Fibroblast of lung (primary cell): ENCODE results near the gene IARS1. TPM values are rescaled to one million over a fixed set of nuclear protein-coding genes. Genes with fewer than 3 reads are reported as not detected.

Experiments used
- DNase-seq, 2 donors: peaks; one replicate each; pipeline versions ENCODE4 v3.0.0 to v3.0.0-alpha.2; 2010; ENCODE audit warnings: low read depth in 2 of 2
- H2AFZ ChIP-seq: 2 replicates; pipeline ENCODE4 v1.5.1; 2012; ENCODE audit warnings: low read length, control low read depth, inconsistent platforms
- H3K27ac ChIP-seq: 2 replicates; pipeline ENCODE4 v1.5.1; 2011; ENCODE audit warnings: low read length, control low read depth; ENCODE audit not compliant: insufficient read depth
- H3K27me3 ChIP-seq: 2 replicates; pipeline ENCODE4 v1.5.1; 2011; ENCODE audit warnings: mild to moderate bottlenecking, low read length; ENCODE audit not compliant: control insufficient read depth, insufficient read depth
- H3K36me3 ChIP-seq: 2 replicates; pipeline ENCODE4 v1.5.1; 2011; ENCODE audit warnings: low read length; ENCODE audit not compliant: control insufficient read depth, insufficient read depth
- H3K4me1 ChIP-seq: 2 replicates; pipeline ENCODE4 v1.5.1; 2011; ENCODE audit warnings: low read length; ENCODE audit not compliant: control insufficient read depth, insufficient read depth; ENCODE audit errors: extremely low read depth
- H3K4me2 ChIP-seq: 2 replicates; pipeline ENCODE4 v1.5.1; 2011; ENCODE audit warnings: low read length, control low read depth; ENCODE audit not compliant: insufficient read depth; ENCODE audit errors: extremely low read depth
- H3K4me3 ChIP-seq, 4 experiments: fragments of 200-600 bp in 1 of 4; sonication (generic) in 1 of 4; replicated peaks in 1 of 4; 2 replicates each; pipeline ENCODE4 v1.5.1; 2011 to 2016; ENCODE audit warnings: low read length in 4 of 4, low read depth in 3 of 4, mild to moderate bottlenecking in 3 of 4, control low read depth in 2 of 4, inconsistent platforms in 1 of 4, mixed read lengths in 1 of 4; ENCODE audit not compliant: insufficient read depth in 1 of 4; ENCODE audit errors: control extremely low read depth in 1 of 4
- H3K79me2 ChIP-seq: 2 replicates; pipeline ENCODE4 v1.5.1; 2012; ENCODE audit warnings: mild to moderate bottlenecking, low read length, inconsistent platforms; ENCODE audit not compliant: control insufficient read depth, insufficient read depth
- H3K9ac ChIP-seq: 2 replicates; pipeline ENCODE4 v1.5.1; 2011; ENCODE audit warnings: mild to moderate bottlenecking, low read length, control low read depth; ENCODE audit not compliant: insufficient read depth
- H3K9me3 ChIP-seq: 2 replicates; pipeline ENCODE4 v1.5.1; 2012; ENCODE audit warnings: low read depth, low read length; ENCODE audit not compliant: control insufficient read depth, insufficient read depth
- H4K20me1 ChIP-seq: 2 replicates; pipeline ENCODE4 v1.5.1; 2011; ENCODE audit warnings: low read length; ENCODE audit not compliant: control insufficient read depth, insufficient read depth; ENCODE audit errors: extremely low read depth
- EZH2 ChIP-seq: IDR thresholded peaks from 2 replicates; pipeline ENCODE4 v1.5.1; 2012; ENCODE audit warnings: low read length, control low read depth, mild to moderate bottlenecking; ENCODE audit errors: missing control alignments
- polyA plus RNA-seq, 2 donors: library from polyadenylated mRNA; depleted of rRNA in 1 of 2; stranded (reverse) in 1 of 2; unstranded in 1 of 2; fragments of >200 nt; gene quantifications; 2 replicates each; pipeline ENCODE4 v1.2.1, GENCODE V29; 2011 to 2012; ENCODE audit warnings: missing spikeins in 1 of 2
- total RNA-seq: library from RNA; depleted of rRNA; stranded (reverse); fragments of >200 nt; gene quantifications from 2 replicates; pipeline ENCODE4 v1.2.1, GENCODE V29; 2014
- TF ChIP-seq, protein P1 (sequence below), 2 donors: IDR thresholded peaks in 1 of 2; conservative IDR thresholded peaks in 1 of 2; 1 replicate in 1 of 2; 2 replicates in 1 of 2; pipeline ENCODE4 v1.5.1; 2011 to 2012; ENCODE audit warnings: low read length in 2 of 2, control low read depth in 1 of 2, inconsistent platforms in 1 of 2, low read depth in 1 of 2, mild to moderate bottlenecking in 1 of 2

The IARS1 gene
- total and polyA plus RNA-seq, 2 donors (not counting 1 experiment from before 2014, with no cell fraction given), result 88.4 to 595 TPM

DNA sequence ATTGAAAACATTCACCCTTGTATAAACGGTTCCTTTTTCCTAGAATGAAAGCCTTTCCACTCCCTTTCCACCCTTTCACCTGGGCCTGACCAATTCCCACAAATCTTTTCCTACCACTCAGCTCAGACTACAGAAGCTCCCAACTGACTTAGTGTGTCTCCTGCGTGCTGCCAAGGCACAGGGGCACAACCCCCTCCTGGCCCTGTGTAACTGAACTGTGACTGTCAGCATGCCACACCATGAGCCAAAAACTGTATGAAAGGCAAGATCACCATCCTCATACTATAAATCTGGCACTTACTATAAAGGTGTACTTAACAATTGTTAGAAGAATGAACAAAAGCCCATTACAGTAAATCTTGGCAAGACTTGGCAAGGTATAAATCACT, 20.1 kb upstream of the IARS1 start:
- H3K9me3 ChIP-seq, result no peaks in the 10 kb centered on the region
- no peak for DNase-seq
- no peaks in the 10 kb centered on the region for H3K27me3 ChIP-seq
- H3K79me2 ChIP-seq, result no peaks in the 10 kb centered on the region
- H2AFZ ChIP-seq, result no peak overlapping the region
- H3K27ac ChIP-seq, result no peak overlapping the region
- H3K4me3 ChIP-seq, result no peak overlapping the region
- TF ChIP-seq, protein P1, sequence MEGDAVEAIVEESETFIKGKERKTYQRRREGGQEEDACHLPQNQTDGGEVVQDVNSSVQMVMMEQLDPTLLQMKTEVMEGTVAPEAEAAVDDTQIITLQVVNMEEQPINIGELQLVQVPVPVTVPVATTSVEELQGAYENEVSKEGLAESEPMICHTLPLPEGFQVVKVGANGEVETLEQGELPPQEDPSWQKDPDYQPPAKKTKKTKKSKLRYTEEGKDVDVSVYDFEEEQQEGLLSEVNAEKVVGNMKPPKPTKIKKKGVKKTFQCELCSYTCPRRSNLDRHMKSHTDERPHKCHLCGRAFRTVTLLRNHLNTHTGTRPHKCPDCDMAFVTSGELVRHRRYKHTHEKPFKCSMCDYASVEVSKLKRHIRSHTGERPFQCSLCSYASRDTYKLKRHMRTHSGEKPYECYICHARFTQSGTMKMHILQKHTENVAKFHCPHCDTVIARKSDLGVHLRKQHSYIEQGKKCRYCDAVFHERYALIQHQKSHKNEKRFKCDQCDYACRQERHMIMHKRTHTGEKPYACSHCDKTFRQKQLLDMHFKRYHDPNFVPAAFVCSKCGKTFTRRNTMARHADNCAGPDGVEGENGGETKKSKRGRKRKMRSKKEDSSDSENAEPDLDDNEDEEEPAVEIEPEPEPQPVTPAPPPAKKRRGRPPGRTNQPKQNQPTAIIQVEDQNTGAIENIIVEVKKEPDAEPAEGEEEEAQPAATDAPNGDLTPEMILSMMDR (conservative IDR thresholded peaks at IDR 0.05 in 1 of 2, IDR thresholded peaks at IDR 0.05 in 1 of 2; ENCODE audit: low read depth in 1 of 2, low read length in 2 of 2), result no peak
- TF ChIP-seq EZH2, result no peak
- no peak overlapping the region for H3K4me2 ChIP-seq
- no peaks in the 10 kb centered on the region for H4K20me1 ChIP-seq
- no peak overlapping the region for H3K9ac ChIP-seq
- no peaks in the 10 kb centered on the region for H3K4me1 ChIP-seq
- H3K36me3 ChIP-seq, result peaks cover 7% of the 10 kb centered on the region

- H4K20me1 ChIP-seq, result no peaks in the 10 kb centered on the region
- peaks cover 7% of the 10 kb centered on the region for H3K36me3 ChIP-seq
- DNase-seq, result peak in 1 of 2 donors; percentile 34
- TF ChIP-seq EZH2, result no peak
- TF ChIP-seq, protein P1 (conservative IDR thresholded peaks at IDR 0.05 in 1 of 2, IDR thresholded peaks at IDR 0.05 in 1 of 2; ENCODE audit: low read depth in 1 of 2, low read length in 2 of 2), result no peak
- no peaks in the 10 kb centered on the region for H3K79me2 ChIP-seq
- no peaks in the 10 kb centered on the region for H3K4me1 ChIP-seq
- no peak overlapping the region for H3K4me3 ChIP-seq
- no peak overlapping the region for H2AFZ ChIP-seq
- H3K9me3 ChIP-seq, result no peaks in the 10 kb centered on the region
- H3K9ac ChIP-seq, result no peak overlapping the region
- no peak overlapping the region for H3K27ac ChIP-seq
- no peak overlapping the region for H3K4me2 ChIP-seq
- H3K27me3 ChIP-seq, result no peaks in the 10 kb centered on the region
These were observed 19.6 kb upstream of the IARS1 start for GRCh38 chr9:92312887-92313623.

DNA sequence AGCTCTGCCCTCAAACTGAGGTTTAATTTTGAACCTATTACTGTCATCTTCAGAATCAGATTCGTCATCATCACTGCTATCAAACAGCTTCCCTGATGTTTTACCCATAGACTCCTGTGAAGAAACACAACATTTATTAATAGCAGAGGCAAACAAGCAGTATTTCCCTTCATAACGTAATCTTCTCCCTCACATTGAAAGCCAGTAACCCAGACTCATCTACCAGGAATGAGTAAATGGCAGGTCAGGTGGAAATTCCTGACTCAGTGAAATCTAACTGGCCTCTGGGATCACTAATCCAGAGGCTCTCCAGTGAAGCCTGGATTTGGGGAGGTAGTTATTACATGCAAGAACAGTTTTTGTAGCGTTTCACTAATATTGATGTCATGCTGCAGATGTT, 17.1 kb upstream of the IARS1 start:
- H3K4me1 ChIP-seq, result no peaks in the 10 kb centered on the region
- no peaks in the 10 kb centered on the region for H3K79me2 ChIP-seq
- TF ChIP-seq, protein P1 (conservative IDR thresholded peaks at IDR 0.05 in 1 of 2, IDR thresholded peaks at IDR 0.05 in 1 of 2; ENCODE audit: low read depth in 1 of 2, low read length in 2 of 2), result no peak
- no peak for TF ChIP-seq EZH2
- peaks cover 5% of the 10 kb centered on the region for H3K36me3 ChIP-seq
- H3K4me2 ChIP-seq, result no peak overlapping the region
- H3K9ac ChIP-seq, result no peak overlapping the region
- no peaks in the 10 kb centered on the region for H4K20me1 ChIP-seq
- H3K27me3 ChIP-seq, result no peaks in the 10 kb centered on the region
- H3K4me3 ChIP-seq, result no peak overlapping the region
- H3K27ac ChIP-seq, result no peak overlapping the region
- H2AFZ ChIP-seq, result no peak overlapping the region
- no peaks in the 10 kb centered on the region for H3K9me3 ChIP-seq
- no peak for DNase-seq
